Natural killer cell (primary cell): ENCODE data around the gene RAB11FIP3. TPM values are rescaled to one million over a fixed set of nuclear protein-coding genes. Genes with fewer than 3 reads are reported as not detected.

Source experiments
- ATAC-seq, 3 donors: fragments of 150-1000 bp in 2 of 3; fragments of 200-7000 bp in 1 of 3; cut with Tn5 transposase; 1 replicate in 1 of 3; 2 replicates in 2 of 3; pipeline ENCODE4 v1.10.0; 2021; ENCODE audit warnings: mild to moderate bottlenecking in 2 of 3, moderate library complexity in 2 of 3
- DNase-seq, 2 donors: peaks; one replicate each; pipeline versions ENCODE4 v3.0.0 to v3.0.0-alpha.2; 2013 to 2021; ENCODE audit warnings: mixed read lengths in 1 of 2
- H3K27ac ChIP-seq: one replicate; pipeline ENCODE4 v1.5.1; 2013; ENCODE audit warnings: mild to moderate bottlenecking, low read length
- H3K27me3 ChIP-seq: one replicate; pipeline ENCODE4 v1.6.1; 2013; ENCODE audit warnings: low read length; ENCODE audit not compliant: control insufficient read depth, insufficient read depth
- H3K36me3 ChIP-seq: one replicate; pipeline ENCODE4 v1.6.1; 2013; ENCODE audit warnings: low read length; ENCODE audit not compliant: control insufficient read depth, insufficient read depth
- H3K4me1 ChIP-seq: one replicate; pipeline ENCODE4 v1.6.1; 2013; ENCODE audit warnings: low read length; ENCODE audit not compliant: control insufficient read depth, insufficient read depth
- H3K4me3 ChIP-seq: one replicate; pipeline ENCODE4 v1.5.1; 2013; ENCODE audit warnings: low read length
- H3K9me3 ChIP-seq: one replicate; pipeline ENCODE4 v1.6.1; 2013; ENCODE audit warnings: low read length; ENCODE audit not compliant: control insufficient read depth, insufficient read depth
- H3K27ac Mint-ChIP-seq, 2 donors: one replicate each; pipeline ENCODE4 v1.8.0; 2022; ENCODE audit warnings: mild to moderate bottlenecking in 2 of 2, mixed read lengths in 2 of 2, moderate library complexity in 1 of 2
- H3K27me3 Mint-ChIP-seq, 2 donors: one replicate each; pipeline ENCODE4 v1.8.0; 2022; ENCODE audit warnings: low read depth in 2 of 2, mixed read lengths in 2 of 2
- H3K36me3 Mint-ChIP-seq: one replicate; pipeline ENCODE4 v1.8.0; 2022; ENCODE audit warnings: mixed read lengths
- H3K4me1 Mint-ChIP-seq, 2 donors: one replicate each; pipeline ENCODE4 v1.8.0; 2022; ENCODE audit warnings: mixed read lengths in 2 of 2
- H3K4me3 Mint-ChIP-seq: one replicate; pipeline ENCODE4 v1.8.0; 2022; ENCODE audit warnings: mild to moderate bottlenecking, moderate library complexity, mixed read lengths
- H3K9me3 Mint-ChIP-seq, 2 donors: one replicate each; pipeline ENCODE4 v1.8.0; 2022; ENCODE audit warnings: mixed read lengths in 2 of 2
- WGBS: methylation state at CpG from one replicate; pipeline ENCODE4 v1.1.7; 2013; ENCODE audit warnings: missing lambda C conversion rate; ENCODE audit not compliant: insufficient coverage; 5-methylcytosine and 5-hydroxymethylcytosine counted together
- intact Hi-C: fragments of 100-400 bp; cut with micrococcal nuclease; formaldehyde crosslinking; loops from one replicate; pipeline ENCODE4 v1.14.2; 2022
- total RNA-seq, 4 donors: library from RNA; stranded (reverse); fragments of 120-200 nt in 1 of 4; gene quantifications; one replicate each; pipeline versions ENCODE4 v1.2.3 to v1.2.4, GENCODE V29; 2013 to 2022
- TF ChIP-seq, protein P1 (sequence below): fragments of 200-600 bp; IDR thresholded peaks from one replicate; pipeline ENCODE4 v1.8.0; 2022; ENCODE audit warnings: antibody characterized with exemption

RAB11FIP3 gene, protein sequence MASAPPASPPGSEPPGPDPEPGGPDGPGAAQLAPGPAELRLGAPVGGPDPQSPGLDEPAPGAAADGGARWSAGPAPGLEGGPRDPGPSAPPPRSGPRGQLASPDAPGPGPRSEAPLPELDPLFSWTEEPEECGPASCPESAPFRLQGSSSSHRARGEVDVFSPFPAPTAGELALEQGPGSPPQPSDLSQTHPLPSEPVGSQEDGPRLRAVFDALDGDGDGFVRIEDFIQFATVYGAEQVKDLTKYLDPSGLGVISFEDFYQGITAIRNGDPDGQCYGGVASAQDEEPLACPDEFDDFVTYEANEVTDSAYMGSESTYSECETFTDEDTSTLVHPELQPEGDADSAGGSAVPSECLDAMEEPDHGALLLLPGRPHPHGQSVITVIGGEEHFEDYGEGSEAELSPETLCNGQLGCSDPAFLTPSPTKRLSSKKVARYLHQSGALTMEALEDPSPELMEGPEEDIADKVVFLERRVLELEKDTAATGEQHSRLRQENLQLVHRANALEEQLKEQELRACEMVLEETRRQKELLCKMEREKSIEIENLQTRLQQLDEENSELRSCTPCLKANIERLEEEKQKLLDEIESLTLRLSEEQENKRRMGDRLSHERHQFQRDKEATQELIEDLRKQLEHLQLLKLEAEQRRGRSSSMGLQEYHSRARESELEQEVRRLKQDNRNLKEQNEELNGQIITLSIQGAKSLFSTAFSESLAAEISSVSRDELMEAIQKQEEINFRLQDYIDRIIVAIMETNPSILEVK
- 10 to 100 TPM; 51.0 to 61.2 (median 55.3) TPM for total RNA-seq
- 18.9 TPM for total RNA-seq (2013)

DNA sequence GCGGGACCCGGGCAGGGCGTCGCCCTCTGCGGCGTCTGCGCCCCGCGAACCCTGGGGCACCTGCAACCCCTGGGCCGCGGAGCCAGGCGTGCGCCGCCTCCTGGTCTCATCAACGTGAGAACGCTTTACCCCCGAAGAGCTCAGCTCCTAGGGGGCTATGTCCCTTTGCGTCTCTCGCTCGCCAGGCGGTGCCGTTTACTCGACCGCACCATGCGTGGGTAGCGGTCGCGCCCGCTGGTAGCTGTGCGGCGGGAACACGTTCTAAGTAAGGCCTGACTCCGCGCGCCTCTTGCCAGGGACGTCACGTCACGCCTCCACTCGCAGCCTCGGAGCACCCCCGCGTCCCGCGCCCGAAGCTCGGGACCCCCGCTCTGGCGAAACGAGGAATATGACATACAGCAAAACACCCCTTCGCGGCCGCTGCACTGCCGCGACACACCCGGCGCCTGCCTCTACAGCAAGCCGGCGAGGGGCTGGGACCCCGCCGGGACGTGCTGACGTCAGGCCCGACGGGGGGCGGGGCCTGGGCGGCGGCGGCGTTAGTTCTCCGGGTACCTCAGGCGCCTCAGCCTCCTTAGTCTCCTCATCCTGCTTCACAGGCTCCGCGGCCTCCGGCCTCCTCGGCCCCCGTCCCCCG lies at the start of gene RAB11FIP3:
TSS of gene RAB11FIP3 (plus strand) at position 568 of the 637 bp plus-strand sequence. CDS start 358 bp downstream, outside the sequence.
- TF ChIP-seq, protein P1, sequence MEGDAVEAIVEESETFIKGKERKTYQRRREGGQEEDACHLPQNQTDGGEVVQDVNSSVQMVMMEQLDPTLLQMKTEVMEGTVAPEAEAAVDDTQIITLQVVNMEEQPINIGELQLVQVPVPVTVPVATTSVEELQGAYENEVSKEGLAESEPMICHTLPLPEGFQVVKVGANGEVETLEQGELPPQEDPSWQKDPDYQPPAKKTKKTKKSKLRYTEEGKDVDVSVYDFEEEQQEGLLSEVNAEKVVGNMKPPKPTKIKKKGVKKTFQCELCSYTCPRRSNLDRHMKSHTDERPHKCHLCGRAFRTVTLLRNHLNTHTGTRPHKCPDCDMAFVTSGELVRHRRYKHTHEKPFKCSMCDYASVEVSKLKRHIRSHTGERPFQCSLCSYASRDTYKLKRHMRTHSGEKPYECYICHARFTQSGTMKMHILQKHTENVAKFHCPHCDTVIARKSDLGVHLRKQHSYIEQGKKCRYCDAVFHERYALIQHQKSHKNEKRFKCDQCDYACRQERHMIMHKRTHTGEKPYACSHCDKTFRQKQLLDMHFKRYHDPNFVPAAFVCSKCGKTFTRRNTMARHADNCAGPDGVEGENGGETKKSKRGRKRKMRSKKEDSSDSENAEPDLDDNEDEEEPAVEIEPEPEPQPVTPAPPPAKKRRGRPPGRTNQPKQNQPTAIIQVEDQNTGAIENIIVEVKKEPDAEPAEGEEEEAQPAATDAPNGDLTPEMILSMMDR = peak; percentile 17
- Histone ChIP-seq H3K27ac (peak within 1 kb of the TSS; percentile 97), H3K4me3 (peak within 1 kb of the TSS; percentile 84), H3K9me3 (no peaks in the 10 kb centered on the region), H3K27me3 (no peaks in the 10 kb centered on the region), H3K4me1 (peaks cover 24% of the 10 kb centered on the region), H3K36me3 (no peaks in the 10 kb centered on the region)
- H3K36me3 Mint-ChIP-seq = no peaks in the 10 kb centered on the region
- H3K27ac Mint-ChIP-seq = peak within 1 kb of the TSS; percentile 89 to 91
- peak; percentile 86 to 93 (median 87) for ATAC-seq
- intact Hi-C loops = loop anchor here (1.0 to 2.0 kb wide), 2 partner anchors 32 to 164 kb away; no protein-coding TSS in a partner anchor
- no peaks in the 10 kb centered on the region for H3K9me3 Mint-ChIP-seq
- WGBS = under 1% methylated on average over 77 of the region's 77 CpGs
- H3K27me3 Mint-ChIP-seq = peaks cover 0 to 3% of the 10 kb centered on the region in 2 donors
- peak within 1 kb of the TSS; percentile 92 for H3K4me3 Mint-ChIP-seq
- DNase-seq = peak; percentile 84 to 89
- H3K4me1 Mint-ChIP-seq = peaks cover 28 to 35% of the 10 kb centered on the region in 2 donors

DNA sequence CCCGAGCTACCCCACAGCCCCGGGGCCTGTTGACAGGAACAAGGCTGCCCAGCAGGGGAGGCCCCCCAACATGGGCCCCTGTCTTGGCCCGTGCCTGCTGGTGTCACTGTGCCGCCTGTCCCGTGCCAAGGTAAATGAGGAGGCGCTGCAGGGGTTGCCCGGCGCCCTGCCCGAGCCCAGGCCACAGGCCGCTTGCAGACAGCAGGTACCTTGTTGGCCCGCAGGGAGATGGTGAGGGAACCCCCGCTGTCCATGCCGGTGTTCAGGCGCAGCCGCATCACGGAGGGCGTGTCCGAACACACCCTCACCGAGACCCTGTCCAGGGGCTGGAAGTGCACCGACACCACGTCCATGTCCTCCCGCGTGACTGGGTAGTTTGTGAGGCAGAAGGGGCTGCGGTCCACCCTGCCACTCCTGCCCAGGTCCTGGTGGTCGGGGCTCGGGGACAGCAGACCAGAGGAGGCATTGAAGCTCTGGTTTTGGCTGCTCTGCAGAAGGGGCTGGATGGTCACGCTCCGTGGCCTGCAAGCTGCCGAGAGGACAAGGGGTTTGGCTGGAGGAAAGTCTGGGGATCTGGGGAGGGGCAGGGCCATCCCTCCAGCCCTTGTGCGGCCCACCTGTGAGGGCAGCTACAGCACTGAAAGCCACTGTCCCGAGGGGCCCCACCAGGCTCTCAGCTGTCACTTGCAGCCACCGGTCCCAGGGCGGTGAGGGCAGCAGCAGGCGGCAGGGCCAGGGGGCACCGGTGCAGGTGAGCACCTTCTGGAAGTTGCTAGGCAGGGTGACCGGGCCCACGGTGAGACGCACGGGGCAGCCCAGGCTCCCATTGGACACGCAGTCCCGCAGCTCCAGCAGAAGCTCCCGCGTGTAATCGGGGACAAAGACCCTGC lies 49.3 kb upstream of the RAB11FIP3 start:
- H3K36me3 Mint-ChIP-seq = no peaks in the 10 kb centered on the region
- no peaks in the 10 kb centered on the region for H3K27me3 Mint-ChIP-seq
- ATAC-seq = no peak
- 98% methylated on average over 44 of the region's 44 CpGs for WGBS
- no peak overlapping the region for H3K4me3 ChIP-seq
- DNase-seq = no peak
- H3K27me3 ChIP-seq = no peaks in the 10 kb centered on the region
- H3K9me3 ChIP-seq = no peaks in the 10 kb centered on the region
- H3K9me3 Mint-ChIP-seq = no peaks in the 10 kb centered on the region
- TF ChIP-seq, protein P1 = no peak
- no peak overlapping the region for H3K27ac Mint-ChIP-seq
- H3K4me1 Mint-ChIP-seq = peaks cover 0 to 11% of the 10 kb centered on the region in 2 donors
- H3K27ac ChIP-seq = no peak overlapping the region
- H3K36me3 ChIP-seq = peaks cover 32% of the 10 kb centered on the region
- intact Hi-C loops = no loop called here
- H3K4me1 ChIP-seq = peaks cover 29% of the 10 kb centered on the region
- no peak overlapping the region for H3K4me3 Mint-ChIP-seq

DNA sequence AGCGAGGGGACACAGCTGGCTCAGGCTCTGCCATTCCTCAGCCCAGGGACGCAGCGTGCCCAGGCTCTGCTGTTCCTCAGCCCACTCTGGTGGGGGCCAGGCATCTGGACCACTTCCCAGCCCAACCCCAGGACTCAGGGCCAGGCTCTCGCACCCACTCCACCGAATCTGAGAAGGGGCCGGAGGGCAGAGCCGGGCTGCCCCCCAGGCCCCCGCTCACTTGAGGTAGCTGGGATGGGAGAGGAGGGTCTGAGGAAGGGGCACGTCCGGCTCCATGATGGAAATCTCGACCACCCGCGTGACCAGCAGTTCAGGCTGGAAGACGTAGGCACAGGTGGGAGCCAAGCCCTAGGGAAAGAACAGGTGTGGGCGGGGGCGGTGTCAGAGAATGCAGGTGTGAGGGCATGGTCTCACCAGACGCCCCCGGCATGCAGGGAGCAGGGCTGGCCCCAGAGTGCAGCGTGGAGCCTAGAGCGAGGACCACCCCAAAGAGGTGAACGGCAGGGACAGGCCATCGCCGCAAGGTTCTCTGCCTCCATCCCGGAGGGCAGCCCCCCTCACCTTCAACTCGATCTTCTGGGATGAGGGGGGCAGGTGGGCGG lies 48.5 kb upstream of the RAB11FIP3 start:
- Histone ChIP-seq H3K4me3 (no peak overlapping the region), H3K4me1 (peaks cover 26% of the 10 kb centered on the region), H3K27ac (no peak overlapping the region), H3K36me3 (peaks cover 32% of the 10 kb centered on the region), H3K9me3 (no peaks in the 10 kb centered on the region), H3K27me3 (no peaks in the 10 kb centered on the region)
- Mint-ChIP-seq H3K27me3 (no peaks in the 10 kb centered on the region), H3K4me3 (no peak overlapping the region), H3K9me3 (no peaks in the 10 kb centered on the region), H3K36me3 (no peaks in the 10 kb centered on the region), H3K4me1 (peaks cover 0 to 11% of the 10 kb centered on the region in 2 donors), H3K27ac (no peak overlapping the region)
- WGBS = 95% methylated on average over 26 of the region's 26 CpGs
- no peak for ATAC-seq
- no peak for DNase-seq
- TF ChIP-seq, protein P1 = no peak
- intact Hi-C loops = no loop called here
